ELR (cell line): Measurements from ENCODE around the gene DBH.
"Not testable (repeated sequence)": the region's sequence is repeated elsewhere in the genome, so short reads cannot be mapped to it uniquely, and the experiment has no call there.

Source experiments
- DNase-seq: peaks from one replicate; pipeline ENCODE4 v3.0.0-alpha.2; 2015; ENCODE audit warnings: low read depth

The DBH gene

GRCh38 chr9:133666845-133667244 is 30.7 kb downstream of the DBH start:
- no peak for DNase-seq

- no peak for DNase-seq
These were observed 31.7 kb downstream of the DBH start for GRCh38 chr9:133667759-133668450.

GRCh38 chr9:133669182-133669801 is 33.1 kb downstream of the DBH start:
- DNase-seq: no peak

GRCh38 chr9:133670466-133670865 is 34.3 kb downstream of the DBH start:
- DNase-seq: no peak

- DNase-seq: no peak
These were observed 35.2 kb downstream of the DBH start for GRCh38 chr9:133671371-133671770.

- DNase-seq: no peak
These were observed 36.5 kb downstream of the DBH start for GRCh38 chr9:133672503-133673257.

GRCh38 chr9:133673258-133673655 is 37.1 kb downstream of the DBH start:
- DNase-seq: no peak

GRCh38 chr9:133674091-133674490 is 37.9 kb downstream of the DBH start:
- no peak for DNase-seq

GRCh38 chr9:133675796-133676195 is 39.6 kb downstream of the DBH start:
- DNase-seq: not testable (repeated sequence)

GRCh38 chr9:133676450-133676849 is 40.3 kb downstream of the DBH start:
- DNase-seq: no peak

GRCh38 chr9:133677126-133678010 is 41.2 kb downstream of the DBH start:
- no peak for DNase-seq

GRCh38 chr9:133679056-133679455 is 42.9 kb downstream of the DBH start:
- no peak for DNase-seq

GRCh38 chr9:133679466-133680061 is 43.4 kb downstream of the DBH start:
- no peak for DNase-seq

GRCh38 chr9:133680250-133680975 is 44.2 kb downstream of the DBH start:
- DNase-seq: no peak

GRCh38 chr9:133680976-133681657 is 45.0 kb downstream of the DBH start:
- no peak for DNase-seq

GRCh38 chr9:133681658-133682306 is 45.6 kb downstream of the DBH start:
- no peak for DNase-seq

- no peak for DNase-seq
These were observed 46.8 kb downstream of the DBH start for GRCh38 chr9:133682818-133683585.

- peak; percentile 8 for DNase-seq
These were observed 47.5 kb downstream of the DBH start for GRCh38 chr9:133683586-133684120.
